HepG2 (cell line): ENCODE measurements around the gene KLB. TPM values are rescaled to one million over a fixed set of nuclear protein-coding genes. Genes with fewer than 3 reads are reported as not detected.
A peak's percentile ranks its signal among the peaks of the same experiment; 100 is the strongest.

Source experiments
- GLI4 ChIP-seq: sonication (generic); formaldehyde crosslinking; IDR thresholded peaks from 2 replicates; pipeline ENCODE4 v1.5.1; 2020; ENCODE audit warnings: missing genetic modification reagents, mild to moderate bottlenecking, moderate library complexity, borderline replicate concordance
- KLF9 ChIP-seq: IDR thresholded peaks from 2 replicates; pipeline ENCODE4 v1.6.1; 2016; ENCODE audit warnings: low read depth
- MIXL1 ChIP-seq: IDR thresholded peaks from 2 replicates; pipeline ENCODE4 v1.6.1; 2016
- NAIF1 ChIP-seq: sonication (generic); formaldehyde crosslinking; IDR thresholded peaks from 2 replicates; pipeline ENCODE4 v1.5.0; 2020; ENCODE audit warnings: mild to moderate bottlenecking, missing genetic modification reagents, borderline replicate concordance
- TARDBP ChIP-seq: sonication (generic); formaldehyde crosslinking; IDR thresholded peaks from 2 replicates; pipeline ENCODE4 v1.8.0; 2022; ENCODE audit warnings: mild to moderate bottlenecking, missing genetic modification reagents
- ZNF329 ChIP-seq: sonication (generic); formaldehyde crosslinking; IDR thresholded peaks from 2 replicates; pipeline ENCODE4 v1.9.0; 2021; ENCODE audit warnings: low read depth, mild to moderate bottlenecking, missing genetic modification reagents
- ZNF337 ChIP-seq: sonication (generic); formaldehyde crosslinking; IDR thresholded peaks from 2 replicates; pipeline ENCODE4 v1.5.1; 2020; ENCODE audit warnings: missing genetic modification reagents, low read depth, mild to moderate bottlenecking, borderline replicate concordance
- ZNF44 ChIP-seq: sonication (generic); formaldehyde crosslinking; IDR thresholded peaks from 2 replicates; pipeline ENCODE4 v1.5.1; 2020; ENCODE audit warnings: mild to moderate bottlenecking, missing genetic modification reagents
- ZNF792 ChIP-seq: IDR thresholded peaks from 2 replicates; pipeline ENCODE4 v1.6.1; 2016
- polyA plus RNA-seq, 8 experiments: library from polyadenylated mRNA; depleted of rRNA in 3 of 8; stranded (reverse) in 7 of 8; unstranded in 1 of 8; fragments of >200 nt; fragmentation: Illumina TruSeq in 4 of 8; extraction: Trizol in 4 of 8; gene quantifications; 2 replicates each; pipeline versions ENCODE4 v1.2.1 to v1.2.3, GENCODE V29; 2011 to 2016; ENCODE audit warnings: low read depth in 4 of 8, missing spikeins in 1 of 8, mixed read lengths in 1 of 8; ENCODE audit not compliant: insufficient read depth in 1 of 8
- total RNA-seq, 5 experiments: library from RNA; depleted of rRNA; stranded (reverse); fragments of >200 nt; fragmentation: Illumina TruSeq; extraction: Trizol; gene quantifications; 2 replicates each; pipeline ENCODE4 v1.2.3, GENCODE V29; 2016; ENCODE audit warnings: low read depth in 1 of 5
- TF ChIP-seq, protein P1 (sequence below): sonication (generic); formaldehyde crosslinking; IDR thresholded peaks from 2 replicates; pipeline ENCODE4 v1.9.0; 2021; ENCODE audit warnings: missing genetic modification reagents, borderline replicate concordance
- TF ChIP-seq, protein P2 (sequence below): sonication (generic); formaldehyde crosslinking; IDR thresholded peaks from 2 replicates; pipeline ENCODE4 v1.4.0; 2020; ENCODE audit warnings: missing genetic modification reagents
- TF ChIP-seq, protein P3 (sequence below): sonication (generic); formaldehyde crosslinking; IDR thresholded peaks from 2 replicates; pipeline ENCODE4 v1.8.1; 2022; ENCODE audit warnings: low read depth, mild to moderate bottlenecking, missing genetic modification reagents
- TF ChIP-seq, protein P4 (sequence below): sonication (generic); formaldehyde crosslinking; IDR thresholded peaks from 2 replicates; pipeline ENCODE4 v1.4.0; 2020; ENCODE audit warnings: missing genetic modification reagents, borderline replicate concordance
- TF ChIP-seq, protein P5 (sequence below): sonication (generic); formaldehyde crosslinking; IDR thresholded peaks from 2 replicates; pipeline ENCODE4 v1.5.0; 2020; ENCODE audit warnings: missing genetic modification reagents

KLB gene
- total and polyA plus RNA-seq, 2 of the 13 experiments (the other 11 are each of a cell fraction or from before 2014, with no cell fraction given): 25.3 to 82.0 TPM

DNA sequence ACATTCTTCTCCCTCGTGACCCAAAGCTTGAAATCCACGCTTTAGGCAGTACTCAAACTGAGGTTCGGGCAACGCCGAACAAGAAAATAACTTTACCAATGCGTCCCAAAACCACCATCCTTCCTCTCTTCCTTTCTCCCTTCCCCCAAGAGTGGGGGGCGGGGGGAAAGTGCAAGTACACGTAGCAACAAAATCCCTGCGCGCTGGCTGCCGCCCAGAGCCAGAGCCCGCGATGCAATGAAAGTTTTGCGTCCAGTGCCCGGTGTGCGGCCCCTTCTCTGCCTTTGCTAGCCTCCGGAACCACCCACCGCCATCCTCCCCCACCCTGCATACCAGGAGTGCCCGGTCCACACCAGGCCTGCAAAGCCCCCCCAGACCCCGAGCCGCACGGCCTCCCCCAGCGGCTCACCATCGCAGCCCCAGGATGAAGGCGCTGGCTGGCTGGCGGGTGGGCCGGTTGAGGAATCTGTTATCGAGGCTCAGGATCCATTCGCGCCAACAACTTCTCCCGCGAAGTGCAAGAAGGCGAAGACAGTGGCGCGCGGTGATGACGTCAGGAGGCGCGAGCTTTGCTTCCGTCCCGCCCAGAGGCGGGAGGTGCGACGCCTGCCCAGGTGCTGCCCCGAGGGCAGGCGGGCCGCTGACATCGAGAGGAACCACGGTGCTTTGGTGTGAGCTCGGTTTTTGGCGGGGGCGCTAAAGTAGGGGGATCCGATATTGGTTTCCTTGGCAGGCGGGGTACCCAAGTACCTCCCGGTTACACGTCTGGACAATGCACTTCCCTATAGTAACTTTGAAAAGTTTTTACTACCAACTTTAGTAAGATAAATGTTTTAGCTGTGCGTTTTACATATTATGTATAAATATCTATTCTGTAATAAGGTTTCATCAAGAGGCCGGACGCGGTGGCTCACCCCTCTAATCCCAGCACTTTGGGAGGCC lies 40.6 kb upstream of the KLB start, which contains the start of gene RFC1 (continued):
- TF ChIP-seq GLI4 (peak; percentile 97), TARDBP (CRISPR knock-in tag) (peak; percentile 72; the same call in 1 of the 2 replicates), ZNF44 (CRISPR knock-in tag) (0 out of 2 replicates have a peak, but pooled peaks have one; percentile 45), NAIF1 (CRISPR knock-in tag) (peak; percentile 70; the same call in 1 of the 2 replicates), ZNF329 (peak; percentile 71; the same call in 1 of the 2 replicates), KLF9 (CRISPR knock-in tag) (peak; percentile 81), ZNF337 (peak; percentile 42; the same call in 1 of the 2 replicates), ZNF792 (CRISPR knock-in tag) (peak; percentile 98), MIXL1 (CRISPR knock-in tag) (peak; percentile 87)
- TF ChIP-seq, protein P1, sequence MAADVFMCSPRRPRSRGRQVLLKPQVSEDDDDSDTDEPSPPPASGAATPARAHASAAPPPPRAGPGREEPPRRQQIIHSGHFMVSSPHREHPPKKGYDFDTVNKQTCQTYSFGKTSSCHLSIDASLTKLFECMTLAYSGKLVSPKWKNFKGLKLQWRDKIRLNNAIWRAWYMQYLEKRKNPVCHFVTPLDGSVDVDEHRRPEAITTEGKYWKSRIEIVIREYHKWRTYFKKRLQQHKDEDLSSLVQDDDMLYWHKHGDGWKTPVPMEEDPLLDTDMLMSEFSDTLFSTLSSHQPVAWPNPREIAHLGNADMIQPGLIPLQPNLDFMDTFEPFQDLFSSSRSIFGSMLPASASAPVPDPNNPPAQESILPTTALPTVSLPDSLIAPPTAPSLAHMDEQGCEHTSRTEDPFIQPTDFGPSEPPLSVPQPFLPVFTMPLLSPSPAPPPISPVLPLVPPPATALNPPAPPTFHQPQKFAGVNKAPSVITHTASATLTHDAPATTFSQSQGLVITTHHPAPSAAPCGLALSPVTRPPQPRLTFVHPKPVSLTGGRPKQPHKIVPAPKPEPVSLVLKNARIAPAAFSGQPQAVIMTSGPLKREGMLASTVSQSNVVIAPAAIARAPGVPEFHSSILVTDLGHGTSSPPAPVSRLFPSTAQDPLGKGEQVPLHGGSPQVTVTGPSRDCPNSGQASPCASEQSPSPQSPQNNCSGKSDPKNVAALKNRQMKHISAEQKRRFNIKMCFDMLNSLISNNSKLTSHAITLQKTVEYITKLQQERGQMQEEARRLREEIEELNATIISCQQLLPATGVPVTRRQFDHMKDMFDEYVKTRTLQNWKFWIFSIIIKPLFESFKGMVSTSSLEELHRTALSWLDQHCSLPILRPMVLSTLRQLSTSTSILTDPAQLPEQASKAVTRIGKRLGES (CRISPR knock-in tag): peak; percentile 88; the same call in 1 of the 2 replicates
- TF ChIP-seq, protein P2, sequence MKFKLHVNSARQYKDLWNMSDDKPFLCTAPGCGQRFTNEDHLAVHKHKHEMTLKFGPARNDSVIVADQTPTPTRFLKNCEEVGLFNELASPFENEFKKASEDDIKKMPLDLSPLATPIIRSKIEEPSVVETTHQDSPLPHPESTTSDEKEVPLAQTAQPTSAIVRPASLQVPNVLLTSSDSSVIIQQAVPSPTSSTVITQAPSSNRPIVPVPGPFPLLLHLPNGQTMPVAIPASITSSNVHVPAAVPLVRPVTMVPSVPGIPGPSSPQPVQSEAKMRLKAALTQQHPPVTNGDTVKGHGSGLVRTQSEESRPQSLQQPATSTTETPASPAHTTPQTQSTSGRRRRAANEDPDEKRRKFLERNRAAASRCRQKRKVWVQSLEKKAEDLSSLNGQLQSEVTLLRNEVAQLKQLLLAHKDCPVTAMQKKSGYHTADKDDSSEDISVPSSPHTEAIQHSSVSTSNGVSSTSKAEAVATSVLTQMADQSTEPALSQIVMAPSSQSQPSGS: peak; percentile 90
- TF ChIP-seq, protein P3, sequence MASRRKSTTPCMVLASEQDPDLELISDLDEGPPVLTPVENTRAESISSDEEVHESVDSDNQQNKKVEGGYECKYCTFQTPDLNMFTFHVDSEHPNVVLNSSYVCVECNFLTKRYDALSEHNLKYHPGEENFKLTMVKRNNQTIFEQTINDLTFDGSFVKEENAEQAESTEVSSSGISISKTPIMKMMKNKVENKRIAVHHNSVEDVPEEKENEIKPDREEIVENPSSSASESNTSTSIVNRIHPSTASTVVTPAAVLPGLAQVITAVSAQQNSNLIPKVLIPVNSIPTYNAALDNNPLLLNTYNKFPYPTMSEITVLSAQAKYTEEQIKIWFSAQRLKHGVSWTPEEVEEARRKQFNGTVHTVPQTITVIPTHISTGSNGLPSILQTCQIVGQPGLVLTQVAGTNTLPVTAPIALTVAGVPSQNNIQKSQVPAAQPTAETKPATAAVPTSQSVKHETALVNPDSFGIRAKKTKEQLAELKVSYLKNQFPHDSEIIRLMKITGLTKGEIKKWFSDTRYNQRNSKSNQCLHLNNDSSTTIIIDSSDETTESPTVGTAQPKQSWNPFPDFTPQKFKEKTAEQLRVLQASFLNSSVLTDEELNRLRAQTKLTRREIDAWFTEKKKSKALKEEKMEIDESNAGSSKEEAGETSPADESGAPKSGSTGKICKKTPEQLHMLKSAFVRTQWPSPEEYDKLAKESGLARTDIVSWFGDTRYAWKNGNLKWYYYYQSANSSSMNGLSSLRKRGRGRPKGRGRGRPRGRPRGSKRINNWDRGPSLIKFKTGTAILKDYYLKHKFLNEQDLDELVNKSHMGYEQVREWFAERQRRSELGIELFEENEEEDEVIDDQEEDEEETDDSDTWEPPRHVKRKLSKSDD (CRISPR knock-in tag): peak; percentile 98
- TF ChIP-seq, protein P4, sequence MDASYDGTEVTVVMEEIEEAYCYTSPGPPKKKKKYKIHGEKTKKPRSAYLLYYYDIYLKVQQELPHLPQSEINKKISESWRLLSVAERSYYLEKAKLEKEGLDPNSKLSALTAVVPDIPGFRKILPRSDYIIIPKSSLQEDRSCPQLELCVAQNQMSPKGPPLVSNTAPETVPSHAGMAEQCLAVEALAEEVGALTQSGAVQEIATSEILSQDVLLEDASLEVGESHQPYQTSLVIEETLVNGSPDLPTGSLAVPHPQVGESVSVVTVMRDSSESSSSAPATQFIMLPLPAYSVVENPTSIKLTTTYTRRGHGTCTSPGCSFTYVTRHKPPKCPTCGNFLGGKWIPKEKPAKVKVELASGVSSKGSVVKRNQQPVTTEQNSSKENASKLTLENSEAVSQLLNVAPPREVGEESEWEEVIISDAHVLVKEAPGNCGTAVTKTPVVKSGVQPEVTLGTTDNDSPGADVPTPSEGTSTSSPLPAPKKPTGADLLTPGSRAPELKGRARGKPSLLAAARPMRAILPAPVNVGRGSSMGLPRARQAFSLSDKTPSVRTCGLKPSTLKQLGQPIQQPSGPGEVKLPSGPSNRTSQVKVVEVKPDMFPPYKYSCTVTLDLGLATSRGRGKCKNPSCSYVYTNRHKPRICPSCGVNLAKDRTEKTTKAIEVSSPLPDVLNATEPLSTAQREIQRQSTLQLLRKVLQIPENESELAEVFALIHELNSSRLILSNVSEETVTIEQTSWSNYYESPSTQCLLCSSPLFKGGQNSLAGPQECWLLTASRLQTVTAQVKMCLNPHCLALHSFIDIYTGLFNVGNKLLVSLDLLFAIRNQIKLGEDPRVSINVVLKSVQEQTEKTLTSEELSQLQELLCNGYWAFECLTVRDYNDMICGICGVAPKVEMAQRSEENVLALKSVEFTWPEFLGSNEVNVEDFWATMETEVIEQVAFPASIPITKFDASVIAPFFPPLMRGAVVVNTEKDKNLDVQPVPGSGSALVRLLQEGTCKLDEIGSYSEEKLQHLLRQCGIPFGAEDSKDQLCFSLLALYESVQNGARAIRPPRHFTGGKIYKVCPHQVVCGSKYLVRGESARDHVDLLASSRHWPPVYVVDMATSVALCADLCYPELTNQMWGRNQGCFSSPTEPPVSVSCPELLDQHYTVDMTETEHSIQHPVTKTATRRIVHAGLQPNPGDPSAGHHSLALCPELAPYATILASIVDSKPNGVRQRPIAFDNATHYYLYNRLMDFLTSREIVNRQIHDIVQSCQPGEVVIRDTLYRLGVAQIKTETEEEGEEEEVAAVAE (CRISPR knock-in tag): no peak
- TF ChIP-seq, protein P5, sequence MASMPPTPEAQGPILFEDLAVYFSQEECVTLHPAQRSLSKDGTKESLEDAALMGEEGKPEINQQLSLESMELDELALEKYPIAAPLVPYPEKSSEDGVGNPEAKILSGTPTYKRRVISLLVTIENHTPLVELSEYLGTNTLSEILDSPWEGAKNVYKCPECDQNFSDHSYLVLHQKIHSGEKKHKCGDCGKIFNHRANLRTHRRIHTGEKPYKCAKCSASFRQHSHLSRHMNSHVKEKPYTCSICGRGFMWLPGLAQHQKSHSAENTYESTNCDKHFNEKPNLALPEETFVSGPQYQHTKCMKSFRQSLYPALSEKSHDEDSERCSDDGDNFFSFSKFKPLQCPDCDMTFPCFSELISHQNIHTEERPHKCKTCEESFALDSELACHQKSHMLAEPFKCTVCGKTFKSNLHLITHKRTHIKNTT (CRISPR knock-in tag): no peak
